HG03442 (cell line): Measurements from ENCODE around the gene CYGB.

Source experiments
- ATAC-seq: cut with Tn5 transposase; IDR thresholded peaks from one replicate; pipeline ENCODE4 v1.9.1; 2021; ENCODE audit warnings: mild to moderate bottlenecking, moderate library complexity; ENCODE audit not compliant: unreplicated experiment

The CYGB gene

GRCh38 chr17:76551685-76552084 is 14.2 kb upstream of the CYGB start:
- no peak for ATAC-seq

GRCh38 chr17:76550712-76551615 is 13.5 kb upstream of the CYGB start:
- no peak for ATAC-seq

DNA sequence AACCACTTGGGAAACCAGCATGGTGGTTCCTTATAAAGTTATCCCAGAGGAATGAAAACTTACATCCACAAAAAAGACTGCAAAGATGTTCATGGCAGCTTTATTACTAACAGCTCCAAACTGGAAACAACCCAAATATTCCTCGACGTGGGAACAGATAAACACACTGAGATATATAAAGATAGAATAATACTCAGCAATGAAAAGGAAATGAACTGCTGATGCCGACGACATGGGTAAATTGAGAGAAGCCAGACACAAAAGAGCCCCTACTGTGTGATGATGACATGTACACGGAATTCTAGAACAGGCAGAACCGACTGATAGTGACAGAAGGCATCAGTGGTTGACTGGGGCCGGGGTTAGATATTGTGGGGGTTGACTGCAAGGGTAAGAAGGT is 12.0 kb upstream of the CYGB start:
- ATAC-seq, result no peak

DNA sequence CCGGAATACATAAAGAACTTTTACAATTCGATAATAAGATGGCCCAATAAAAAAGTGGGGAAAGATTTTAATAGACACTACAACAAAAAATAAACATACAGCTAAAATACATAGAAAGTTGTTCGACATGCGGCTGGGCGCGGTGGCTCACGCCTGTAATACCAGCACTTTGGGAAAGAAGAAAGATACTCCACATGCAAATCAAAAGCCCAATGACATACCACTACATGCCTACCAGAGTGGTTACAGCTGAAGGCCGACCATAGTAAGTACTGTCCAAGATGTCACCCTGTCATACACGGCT is 11.7 kb upstream of the CYGB start:
- no peak for ATAC-seq

DNA sequence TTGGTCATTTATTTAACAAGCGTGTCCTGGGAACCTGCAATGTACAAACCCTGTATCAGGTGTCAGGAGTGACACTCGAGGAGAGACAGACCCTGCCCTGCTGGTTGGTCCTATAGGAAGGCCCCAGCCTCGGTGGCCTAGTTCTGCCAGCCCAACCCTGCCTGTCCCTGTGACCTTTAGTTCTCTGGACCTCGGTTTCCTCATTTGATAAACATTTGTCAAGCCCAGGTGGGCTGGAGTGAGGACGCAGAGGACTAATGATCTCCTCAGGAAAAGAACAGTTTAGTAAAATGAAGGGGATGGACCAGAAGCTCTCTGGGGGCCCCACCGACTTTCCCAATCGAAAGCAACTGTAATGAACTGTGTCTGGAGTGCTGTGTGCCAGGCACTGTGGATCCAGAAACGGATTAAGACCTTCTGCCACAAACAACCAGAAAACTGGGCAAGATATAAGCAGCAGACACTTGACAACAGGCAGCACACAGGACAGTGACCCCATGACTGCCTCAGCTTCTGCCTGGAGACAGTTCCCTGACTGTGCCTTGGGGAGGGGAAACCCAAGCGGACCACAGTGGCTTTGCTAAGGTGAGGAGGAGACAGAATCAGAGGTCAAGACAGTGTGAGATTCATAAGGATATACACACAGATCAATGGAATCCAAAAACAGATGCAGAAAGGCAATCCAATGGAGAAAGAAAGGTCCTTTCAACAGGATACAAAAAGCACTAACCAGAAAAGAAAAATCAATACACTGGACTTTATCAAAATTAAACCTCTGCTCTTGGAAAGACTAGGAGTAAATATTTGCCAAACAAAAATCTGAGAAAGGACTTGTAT is 11.1 kb upstream of the CYGB start:
- ATAC-seq, result no peak

DNA sequence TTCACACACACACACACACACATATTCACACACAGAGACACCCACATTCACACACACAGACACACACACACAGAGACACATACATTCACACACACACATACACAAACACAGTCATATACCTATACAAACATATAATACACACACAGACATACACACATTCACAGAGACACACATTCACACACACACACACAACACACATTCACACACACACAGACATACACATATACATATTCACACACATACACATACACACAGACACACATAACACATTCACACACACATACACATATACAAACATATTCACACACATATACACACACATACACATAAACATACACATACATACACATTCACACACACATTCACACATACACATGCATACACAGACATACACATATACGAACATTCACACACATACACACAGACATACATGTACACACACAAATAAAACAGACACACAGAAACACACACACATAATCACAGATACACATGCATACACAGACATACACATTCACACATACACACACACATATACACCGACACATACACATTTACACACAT is 10.2 kb upstream of the CYGB start:
- ATAC-seq, result no peak

GRCh38 chr17:76547183-76547641 is 9.7 kb upstream of the CYGB start:
- no peak for ATAC-seq

- no peak for ATAC-seq
Observed at GRCh38 chr17:76546556-76547182, 9.2 kb upstream of the CYGB start.

DNA sequence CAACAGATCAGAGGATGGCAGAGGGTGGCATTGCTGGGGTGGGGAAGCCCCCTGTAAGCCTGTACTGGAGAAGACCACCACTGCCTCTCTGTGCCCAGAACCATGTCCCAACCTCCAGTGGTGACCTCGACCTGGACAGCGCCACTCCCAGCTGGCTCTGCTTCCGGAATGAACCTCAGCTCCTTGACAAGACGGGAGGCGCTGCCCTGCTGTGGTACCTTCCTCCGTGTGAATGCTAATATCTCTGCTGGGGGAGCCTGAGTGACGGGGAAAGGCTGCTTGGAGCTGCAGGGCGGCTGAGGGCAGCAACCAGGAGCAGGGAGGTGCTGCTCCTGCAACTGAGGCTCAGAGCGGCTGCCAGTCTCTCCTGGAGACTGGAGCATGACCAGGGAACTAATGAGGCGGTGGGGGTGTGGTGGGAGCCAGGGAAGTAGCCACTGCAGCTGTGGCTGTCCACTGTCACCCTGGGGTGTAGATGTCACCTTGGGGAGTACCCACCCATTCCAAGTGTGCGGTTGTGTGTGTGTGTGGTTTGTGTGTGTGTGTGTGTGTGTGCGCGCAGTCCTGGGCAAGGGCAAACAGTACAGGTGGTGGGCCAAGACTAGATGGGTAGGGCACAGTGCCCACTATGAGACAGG is 8.5 kb upstream of the CYGB start:
- ATAC-seq, result no peak

DNA sequence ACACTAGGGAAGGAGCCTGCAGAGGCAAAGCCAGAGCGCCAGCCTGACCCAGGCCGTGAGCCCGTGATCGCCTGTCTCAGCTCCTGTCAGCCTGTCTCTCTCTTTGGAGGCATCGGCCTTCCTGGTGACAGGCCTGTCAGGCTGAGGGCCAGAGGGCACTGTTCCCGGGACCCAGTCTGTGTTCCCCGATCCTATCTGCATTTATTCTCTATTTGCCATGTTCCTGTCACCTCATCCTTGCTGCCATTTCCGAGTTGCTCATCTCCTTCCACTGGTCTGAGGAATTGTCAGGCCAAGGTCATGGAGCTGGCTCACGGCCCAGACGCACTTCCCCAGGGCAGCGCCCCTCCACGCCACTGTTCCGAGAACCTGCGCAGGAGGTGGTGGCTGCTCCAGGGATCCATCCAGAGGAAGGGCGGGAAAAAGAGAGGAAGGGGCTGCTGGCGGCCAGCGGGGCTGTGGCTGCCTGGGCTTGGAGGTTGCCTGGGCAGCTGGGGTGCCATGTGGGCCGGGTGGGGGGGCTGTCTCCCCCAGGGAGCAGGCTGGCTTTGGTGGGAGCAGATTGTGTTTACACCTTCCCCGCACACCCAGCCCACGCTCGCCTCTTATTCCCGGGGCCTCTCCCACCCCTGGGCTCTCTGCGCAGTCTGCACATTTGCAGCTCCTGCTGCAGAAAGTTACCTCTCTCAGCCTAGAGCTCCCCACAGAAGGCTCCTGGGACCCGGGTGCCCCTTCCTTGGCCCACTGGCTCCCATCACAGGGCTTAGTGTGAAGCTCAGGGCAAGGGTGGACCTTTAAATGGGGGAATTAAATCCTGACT is 7.2 kb upstream of the CYGB start:
- ATAC-seq, result no peak

- no peak for ATAC-seq
Observed at GRCh38 chr17:76543826-76544545, 6.5 kb upstream of the CYGB start.

- no peak for ATAC-seq
Observed at GRCh38 chr17:76543482-76543825, 5.9 kb upstream of the CYGB start.

DNA sequence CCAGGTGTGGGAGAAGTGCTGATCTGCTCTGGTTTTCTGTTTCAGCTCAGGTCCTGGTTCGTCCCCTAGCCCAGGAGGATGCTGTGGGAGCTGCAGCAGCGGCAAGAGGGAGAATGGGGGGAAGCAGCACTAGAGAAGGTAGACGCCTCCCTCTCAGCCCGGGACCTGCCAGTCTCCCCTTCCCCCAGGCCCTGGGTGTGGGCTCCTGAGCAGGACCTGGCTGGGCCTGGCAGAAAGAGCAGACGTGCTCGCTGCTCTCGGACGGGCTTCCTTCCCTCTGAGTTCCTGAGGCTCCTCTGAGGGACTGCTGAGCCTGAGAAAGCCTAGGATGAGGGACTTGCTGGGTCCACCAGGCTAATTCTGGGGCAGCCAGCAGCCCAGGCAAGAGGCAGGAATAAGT is 5.5 kb upstream of the CYGB start:
- ATAC-seq, result no peak

DNA sequence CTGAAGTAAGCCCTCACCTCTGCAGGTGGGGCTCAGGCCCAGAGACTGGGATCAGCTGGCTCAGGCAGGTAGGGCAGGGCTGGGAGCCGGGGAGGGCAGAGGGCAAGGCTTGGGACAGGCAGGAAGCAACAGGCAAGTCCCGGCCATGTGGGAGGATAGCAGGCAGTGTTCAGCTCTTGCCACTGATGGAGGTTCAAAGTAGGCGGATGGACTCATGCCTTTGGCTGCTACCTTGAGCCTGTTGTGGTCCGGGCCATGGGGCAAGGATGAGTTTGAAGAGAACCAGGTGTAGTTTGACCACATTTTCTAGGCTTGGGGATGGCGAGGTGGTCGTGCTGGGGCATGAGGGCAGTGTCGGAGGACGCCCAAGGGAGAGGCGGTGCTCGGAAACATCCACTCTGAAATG is 5.1 kb upstream of the CYGB start:
- no peak for ATAC-seq

DNA sequence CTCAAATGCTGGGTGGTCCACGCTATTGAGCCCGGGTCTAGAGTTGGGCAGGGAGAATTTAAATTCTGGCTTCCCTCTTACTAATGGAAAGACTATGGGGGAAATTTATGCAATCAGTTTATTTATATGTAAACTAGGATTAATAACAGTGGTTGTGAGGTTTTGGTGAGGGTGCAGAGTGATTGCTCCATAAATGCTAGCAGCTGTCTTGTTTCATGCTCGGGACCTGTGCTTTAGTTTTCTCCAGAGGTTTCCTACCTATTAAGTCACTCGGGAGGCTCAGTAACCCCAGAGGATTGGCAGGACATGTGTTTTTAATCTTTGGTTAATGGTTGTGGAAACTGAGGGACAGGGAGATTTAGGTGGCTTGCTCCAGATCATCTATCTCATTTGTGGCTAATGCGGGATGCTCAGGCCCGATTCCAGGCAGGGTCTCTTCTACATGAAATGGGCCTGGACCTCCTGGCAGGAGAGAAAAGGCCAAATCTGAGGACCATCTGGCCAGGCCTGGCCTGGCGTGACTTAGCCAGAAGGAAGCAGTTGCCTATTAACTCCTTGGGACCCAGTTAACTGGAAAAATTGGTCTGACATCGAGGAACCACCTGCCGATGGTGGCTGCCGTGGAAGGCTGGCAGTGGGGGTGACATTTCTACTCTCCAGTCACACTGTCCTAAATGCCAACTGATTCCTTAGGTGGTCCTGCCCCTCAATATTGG is 4.4 kb upstream of the CYGB start:
- ATAC-seq, result no peak

- no peak for ATAC-seq
Observed at GRCh38 chr17:76540381-76541300, 3.1 kb upstream of the CYGB start.

DNA sequence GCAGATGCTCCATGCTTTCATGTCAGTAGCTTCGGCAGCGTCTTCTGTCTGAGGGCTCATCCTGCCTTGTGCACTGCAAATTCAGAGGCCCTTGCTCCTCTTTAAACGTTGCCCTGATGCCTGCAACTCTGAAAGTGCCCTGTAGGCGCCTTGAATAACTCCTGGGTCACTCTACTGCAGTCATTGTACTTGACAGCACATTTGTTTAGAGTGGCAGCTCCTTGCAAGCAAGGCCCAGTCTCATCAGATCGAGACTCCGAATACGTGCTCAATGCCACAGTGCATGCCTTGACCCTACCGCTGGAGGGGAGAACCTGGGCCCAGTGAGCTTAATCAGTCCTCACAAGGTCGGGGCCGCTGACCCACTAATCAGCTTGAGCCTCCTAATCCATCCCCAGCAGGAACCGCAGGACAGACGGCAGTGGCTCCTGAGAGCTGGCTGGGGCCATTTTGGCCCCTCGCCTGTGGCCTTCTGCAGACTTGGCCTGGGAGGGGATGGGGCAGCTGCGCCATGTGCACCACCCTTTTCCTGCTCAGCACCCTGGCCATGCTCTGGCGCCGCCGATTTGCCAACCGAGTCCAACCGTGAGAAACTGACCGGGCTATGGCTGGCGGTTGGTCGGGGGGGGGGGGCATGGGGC is 2.2 kb upstream of the CYGB start, which contains the start of gene PRCD:
Gene PRCD, plus strand, starts transcription at position 414 of the 641 bp plus-strand sequence. Its CDS starts 98 bp downstream, at position 512.
- ATAC-seq, result no peak
